GM23248 (cell line): ENCODE data around the gene COMP.

Experiments used
- EZH2 ChIP-seq: fragments of 200-600 bp; sonication (generic); IDR thresholded peaks from 2 replicates; pipeline ENCODE4 v1.6.1; 2018; ENCODE audit warnings: antibody characterized with exemption, mild to moderate bottlenecking; ENCODE audit not compliant: insufficient read depth, poor library complexity, severe bottlenecking
- EZH2phosphoT487 ChIP-seq: fragments of 200-600 bp; sonication (generic); IDR thresholded peaks from 2 replicates; pipeline ENCODE4 v1.6.1; 2018; ENCODE audit warnings: antibody characterized with exemption, moderate library complexity, mild to moderate bottlenecking, low read depth; ENCODE audit not compliant: insufficient read depth

DNA sequence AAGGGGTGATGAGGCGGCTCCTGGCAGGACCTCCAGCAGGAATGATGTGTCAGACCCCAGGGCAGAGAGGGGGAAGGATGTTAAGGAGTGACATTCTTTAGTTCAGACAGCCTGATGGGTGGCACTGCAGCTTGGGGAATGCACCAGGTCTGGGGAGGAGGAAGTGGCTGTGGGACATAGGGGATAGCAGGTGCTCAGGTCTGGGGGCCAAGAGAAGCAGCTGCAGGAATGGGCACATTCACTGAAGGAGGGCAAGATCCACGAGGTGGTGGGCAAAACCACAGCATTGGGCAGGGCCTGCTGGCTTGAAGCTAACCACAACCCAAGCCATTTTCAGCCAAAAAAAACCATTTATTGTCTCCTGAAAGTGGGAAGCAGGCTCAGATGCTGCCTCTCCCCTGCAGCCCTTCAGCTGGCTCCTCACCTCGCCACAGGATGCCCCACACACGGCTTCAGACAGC, 26.5 kb downstream of the COMP start:
- TF ChIP-seq EZH2 (no peak), EZH2phosphoT487 (no peak)
